HepG2 (cell line): ENCODE results near the gene TLE5. TPM values are rescaled to one million over a fixed set of nuclear protein-coding genes. Genes with fewer than 3 reads are reported as not detected.
A peak's percentile ranks its signal among the peaks of the same experiment; 100 is the strongest.

Experiments
- BCL6 ChIP-seq: IDR thresholded peaks from 2 replicates; pipeline ENCODE4 v1.6.1; 2016; ENCODE audit warnings: missing genetic modification reagents, missing compliant biosample characterization
- HDAC2 ChIP-seq: sonication (generic); formaldehyde crosslinking; IDR thresholded peaks from 2 replicates; pipeline ENCODE4 v1.4.0; 2020; ENCODE audit warnings: missing genetic modification reagents
- MTA1 ChIP-seq: sonication (generic); formaldehyde crosslinking; IDR thresholded peaks from 2 replicates; pipeline ENCODE4 v1.4.0; 2020; ENCODE audit warnings: missing genetic modification reagents, mild to moderate bottlenecking, borderline replicate concordance
- NONO ChIP-seq, 2 experiments: fragments of 450-650 bp in 1 of 2; sonication (generic) in 1 of 2; formaldehyde crosslinking in 1 of 2; IDR thresholded peaks in 1 of 2; conservative IDR thresholded peaks in 1 of 2; 2 replicates each; pipeline versions ENCODE4 v1.6.1 to v1.8.0; 2017 to 2022; ENCODE audit warnings: mild to moderate bottlenecking in 1 of 2, missing genetic modification reagents in 1 of 2, moderate library complexity in 1 of 2
- PHF8 ChIP-seq: sonication (generic); formaldehyde crosslinking; IDR thresholded peaks from 2 replicates; pipeline ENCODE4 v1.5.0; 2020; ENCODE audit warnings: missing genetic modification reagents
- SAP130 ChIP-seq: IDR thresholded peaks from 2 replicates; pipeline ENCODE4 v1.6.1; 2016; ENCODE audit warnings: low read depth
- SOX6 ChIP-seq, 2 experiments: fragments of 450-650 bp in 1 of 2; sonication (generic) in 1 of 2; formaldehyde crosslinking in 1 of 2; IDR thresholded peaks; 2 replicates each; pipeline versions ENCODE4 v1.4.0 to v1.6.1; 2017 to 2020; ENCODE audit warnings: antibody characterized with exemption in 1 of 2, mild to moderate bottlenecking in 1 of 2, missing genetic modification reagents in 1 of 2
- TARDBP ChIP-seq: sonication (generic); formaldehyde crosslinking; IDR thresholded peaks from 2 replicates; pipeline ENCODE4 v1.8.0; 2022; ENCODE audit warnings: mild to moderate bottlenecking, missing genetic modification reagents
- TEAD3 ChIP-seq: optimal IDR thresholded peaks from 2 replicates; pipeline ENCODE3; 2016; ENCODE audit warnings: borderline replicate concordance
- ZNF292 ChIP-seq: sonication (generic); formaldehyde crosslinking; IDR thresholded peaks from 2 replicates; pipeline ENCODE4 v1.8.1; 2022; ENCODE audit warnings: mild to moderate bottlenecking, low read depth, missing genetic modification reagents, borderline replicate concordance
- polyA plus RNA-seq, 8 experiments: library from polyadenylated mRNA; depleted of rRNA in 3 of 8; stranded (reverse) in 7 of 8; unstranded in 1 of 8; fragments of >200 nt; fragmentation: Illumina TruSeq in 4 of 8; extraction: Trizol in 4 of 8; gene quantifications; 2 replicates each; pipeline versions ENCODE4 v1.2.1 to v1.2.3, GENCODE V29; 2011 to 2016; ENCODE audit warnings: low read depth in 4 of 8, missing spikeins in 1 of 8, mixed read lengths in 1 of 8; ENCODE audit not compliant: insufficient read depth in 1 of 8
- total RNA-seq, 5 experiments: library from RNA; depleted of rRNA; stranded (reverse); fragments of >200 nt; fragmentation: Illumina TruSeq; extraction: Trizol; gene quantifications; 2 replicates each; pipeline ENCODE4 v1.2.3, GENCODE V29; 2016; ENCODE audit warnings: low read depth in 1 of 5
- TF ChIP-seq, protein P1 (sequence below): sonication (generic); formaldehyde crosslinking; IDR thresholded peaks from 2 replicates; pipeline ENCODE4 v1.4.0; 2020; ENCODE audit warnings: low read depth, missing genetic modification reagents
- TF ChIP-seq, protein P2 (sequence below): sonication (generic); formaldehyde crosslinking; IDR thresholded peaks from 2 replicates; pipeline ENCODE4 v1.5.1; 2020; ENCODE audit warnings: mild to moderate bottlenecking, missing genetic modification reagents, moderate library complexity
- TF ChIP-seq, protein P3 (sequence below): sonication (generic); formaldehyde crosslinking; IDR thresholded peaks from 2 replicates; pipeline ENCODE4 v1.9.0; 2022; ENCODE audit warnings: missing genetic modification reagents, mild to moderate bottlenecking, borderline replicate concordance
- TF ChIP-seq, protein P4 (sequence below): sonication (generic); formaldehyde crosslinking; IDR thresholded peaks from 2 replicates; pipeline ENCODE4 v1.9.0; 2022; ENCODE audit warnings: low read depth, missing genetic modification reagents

TLE5 gene
- total and polyA plus RNA-seq, 2 of the 13 experiments (the other 11 are each of a cell fraction or from before 2014, with no cell fraction given): 62.8 to 189 TPM

DNA sequence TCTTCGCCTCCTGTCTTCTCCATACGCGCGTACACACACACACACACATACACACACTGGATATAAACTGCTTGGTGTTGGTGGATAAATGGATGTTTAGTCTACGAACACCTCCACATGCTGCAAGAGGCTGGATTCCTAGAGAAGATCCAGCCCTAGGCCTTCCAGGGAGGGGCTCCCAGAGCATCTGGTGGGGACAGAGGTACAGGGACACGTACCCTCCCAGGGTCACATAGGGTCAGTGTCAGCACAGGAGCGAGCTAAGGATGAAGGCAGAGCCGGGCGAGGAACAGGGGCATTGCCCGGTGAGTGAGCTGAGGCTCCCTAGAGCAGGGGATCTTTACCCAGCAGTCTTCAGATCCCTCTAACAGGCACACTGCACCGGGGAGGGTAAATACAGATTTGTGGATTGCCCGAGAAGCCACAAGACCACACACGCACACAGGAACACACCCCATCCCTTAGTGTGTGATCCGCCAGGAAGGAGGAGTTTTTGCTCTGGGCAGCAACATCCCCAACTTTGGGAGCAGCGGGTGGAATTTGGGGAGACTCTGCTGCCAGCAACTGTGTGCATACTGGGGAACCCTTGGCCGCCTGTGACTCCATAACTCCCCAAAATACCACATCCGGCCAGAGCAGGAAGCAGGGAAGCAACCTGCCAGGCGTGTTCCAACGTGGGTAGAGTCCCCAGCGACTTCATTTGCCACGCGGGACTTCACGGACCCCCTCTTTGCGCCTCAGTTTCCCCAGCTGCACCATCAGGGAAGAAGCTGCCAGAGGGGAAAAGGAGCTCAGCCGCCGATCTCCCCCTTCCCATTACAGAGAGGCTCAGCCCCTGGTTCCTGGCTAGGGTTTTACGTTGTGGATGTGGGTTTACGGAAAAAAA is 27.4 kb downstream of the TLE5 start (continued):
- TF ChIP-seq, protein P1, sequence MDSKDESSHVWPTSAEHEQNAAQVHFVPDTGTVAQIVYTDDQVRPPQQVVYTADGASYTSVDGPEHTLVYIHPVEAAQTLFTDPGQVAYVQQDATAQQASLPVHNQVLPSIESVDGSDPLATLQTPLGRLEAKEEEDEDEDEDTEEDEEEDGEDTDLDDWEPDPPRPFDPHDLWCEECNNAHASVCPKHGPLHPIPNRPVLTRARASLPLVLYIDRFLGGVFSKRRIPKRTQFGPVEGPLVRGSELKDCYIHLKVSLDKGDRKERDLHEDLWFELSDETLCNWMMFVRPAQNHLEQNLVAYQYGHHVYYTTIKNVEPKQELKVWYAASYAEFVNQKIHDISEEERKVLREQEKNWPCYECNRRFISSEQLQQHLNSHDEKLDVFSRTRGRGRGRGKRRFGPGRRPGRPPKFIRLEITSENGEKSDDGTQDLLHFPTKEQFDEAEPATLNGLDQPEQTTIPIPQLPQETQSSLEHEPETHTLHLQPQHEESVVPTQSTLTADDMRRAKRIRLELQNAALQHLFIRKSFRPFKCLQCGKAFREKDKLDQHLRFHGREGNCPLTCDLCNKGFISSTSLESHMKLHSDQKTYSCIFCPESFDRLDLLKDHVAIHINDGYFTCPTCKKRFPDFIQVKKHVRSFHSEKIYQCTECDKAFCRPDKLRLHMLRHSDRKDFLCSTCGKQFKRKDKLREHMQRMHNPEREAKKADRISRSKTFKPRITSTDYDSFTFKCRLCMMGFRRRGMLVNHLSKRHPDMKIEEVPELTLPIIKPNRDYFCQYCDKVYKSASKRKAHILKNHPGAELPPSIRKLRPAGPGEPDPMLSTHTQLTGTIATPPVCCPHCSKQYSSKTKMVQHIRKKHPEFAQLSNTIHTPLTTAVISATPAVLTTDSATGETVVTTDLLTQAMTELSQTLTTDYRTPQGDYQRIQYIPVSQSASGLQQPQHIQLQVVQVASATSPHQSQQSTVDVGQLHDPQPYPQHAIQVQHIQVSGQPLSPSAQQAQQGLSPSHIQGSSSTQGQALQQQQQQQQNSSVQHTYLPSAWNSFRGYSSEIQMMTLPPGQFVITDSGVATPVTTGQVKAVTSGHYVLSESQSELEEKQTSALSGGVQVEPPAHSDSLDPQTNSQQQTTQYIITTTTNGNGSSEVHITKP (CRISPR knock-in tag): no peak
- TF ChIP-seq PHF8: no peak
- peak; percentile 43; the same call in 1 of the 2 replicates for TF ChIP-seq TARDBP
- TF ChIP-seq ZNF292 (CRISPR knock-in tag): peak; percentile 16; the same call in 1 of the 2 replicates
- peak; percentile 69 for TF ChIP-seq BCL6 (CRISPR knock-in tag)
- no peak for TF ChIP-seq NONO (IDR thresholded peaks at IDR 0.05)
- TF ChIP-seq NONO (CRISPR knock-in tag; conservative IDR thresholded peaks at IDR 0.05): 0 out of 2 replicates have a peak, but pooled peaks have one; percentile 13
- TF ChIP-seq, protein P2, sequence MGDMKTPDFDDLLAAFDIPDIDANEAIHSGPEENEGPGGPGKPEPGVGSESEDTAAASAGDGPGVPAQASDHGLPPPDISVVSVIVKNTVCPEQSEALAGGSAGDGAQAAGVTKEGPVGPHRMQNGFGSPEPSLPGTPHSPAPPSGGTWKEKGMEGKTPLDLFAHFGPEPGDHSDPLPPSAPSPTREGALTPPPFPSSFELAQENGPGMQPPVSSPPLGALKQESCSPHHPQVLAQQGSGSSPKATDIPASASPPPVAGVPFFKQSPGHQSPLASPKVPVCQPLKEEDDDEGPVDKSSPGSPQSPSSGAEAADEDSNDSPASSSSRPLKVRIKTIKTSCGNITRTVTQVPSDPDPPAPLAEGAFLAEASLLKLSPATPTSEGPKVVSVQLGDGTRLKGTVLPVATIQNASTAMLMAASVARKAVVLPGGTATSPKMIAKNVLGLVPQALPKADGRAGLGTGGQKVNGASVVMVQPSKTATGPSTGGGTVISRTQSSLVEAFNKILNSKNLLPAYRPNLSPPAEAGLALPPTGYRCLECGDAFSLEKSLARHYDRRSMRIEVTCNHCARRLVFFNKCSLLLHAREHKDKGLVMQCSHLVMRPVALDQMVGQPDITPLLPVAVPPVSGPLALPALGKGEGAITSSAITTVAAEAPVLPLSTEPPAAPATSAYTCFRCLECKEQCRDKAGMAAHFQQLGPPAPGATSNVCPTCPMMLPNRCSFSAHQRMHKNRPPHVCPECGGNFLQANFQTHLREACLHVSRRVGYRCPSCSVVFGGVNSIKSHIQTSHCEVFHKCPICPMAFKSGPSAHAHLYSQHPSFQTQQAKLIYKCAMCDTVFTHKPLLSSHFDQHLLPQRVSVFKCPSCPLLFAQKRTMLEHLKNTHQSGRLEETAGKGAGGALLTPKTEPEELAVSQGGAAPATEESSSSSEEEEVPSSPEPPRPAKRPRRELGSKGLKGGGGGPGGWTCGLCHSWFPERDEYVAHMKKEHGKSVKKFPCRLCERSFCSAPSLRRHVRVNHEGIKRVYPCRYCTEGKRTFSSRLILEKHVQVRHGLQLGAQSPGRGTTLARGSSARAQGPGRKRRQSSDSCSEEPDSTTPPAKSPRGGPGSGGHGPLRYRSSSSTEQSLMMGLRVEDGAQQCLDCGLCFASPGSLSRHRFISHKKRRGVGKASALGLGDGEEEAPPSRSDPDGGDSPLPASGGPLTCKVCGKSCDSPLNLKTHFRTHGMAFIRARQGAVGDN (CRISPR knock-in tag): peak; percentile 63; the same call in 1 of the 2 replicates
- 0 out of 2 replicates have a peak, but pooled peaks have one; percentile 20 for TF ChIP-seq MTA1
- no peak for TF ChIP-seq SOX6 (IDR thresholded peaks at IDR 0.05)
- TF ChIP-seq SOX6 (CRISPR knock-in tag; IDR thresholded peaks at IDR 0.05): peak; percentile 20; the same call in 1 of the 2 replicates
- TF ChIP-seq, protein P3, sequence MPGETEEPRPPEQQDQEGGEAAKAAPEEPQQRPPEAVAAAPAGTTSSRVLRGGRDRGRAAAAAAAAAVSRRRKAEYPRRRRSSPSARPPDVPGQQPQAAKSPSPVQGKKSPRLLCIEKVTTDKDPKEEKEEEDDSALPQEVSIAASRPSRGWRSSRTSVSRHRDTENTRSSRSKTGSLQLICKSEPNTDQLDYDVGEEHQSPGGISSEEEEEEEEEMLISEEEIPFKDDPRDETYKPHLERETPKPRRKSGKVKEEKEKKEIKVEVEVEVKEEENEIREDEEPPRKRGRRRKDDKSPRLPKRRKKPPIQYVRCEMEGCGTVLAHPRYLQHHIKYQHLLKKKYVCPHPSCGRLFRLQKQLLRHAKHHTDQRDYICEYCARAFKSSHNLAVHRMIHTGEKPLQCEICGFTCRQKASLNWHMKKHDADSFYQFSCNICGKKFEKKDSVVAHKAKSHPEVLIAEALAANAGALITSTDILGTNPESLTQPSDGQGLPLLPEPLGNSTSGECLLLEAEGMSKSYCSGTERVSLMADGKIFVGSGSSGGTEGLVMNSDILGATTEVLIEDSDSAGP (CRISPR knock-in tag): 0 out of 2 replicates have a peak, but pooled peaks have one; percentile 1
- no peak for TF ChIP-seq SAP130
- peak; percentile 22; the same call in 1 of the 2 replicates for TF ChIP-seq HDAC2 (CRISPR knock-in tag)
- TF ChIP-seq, protein P4, sequence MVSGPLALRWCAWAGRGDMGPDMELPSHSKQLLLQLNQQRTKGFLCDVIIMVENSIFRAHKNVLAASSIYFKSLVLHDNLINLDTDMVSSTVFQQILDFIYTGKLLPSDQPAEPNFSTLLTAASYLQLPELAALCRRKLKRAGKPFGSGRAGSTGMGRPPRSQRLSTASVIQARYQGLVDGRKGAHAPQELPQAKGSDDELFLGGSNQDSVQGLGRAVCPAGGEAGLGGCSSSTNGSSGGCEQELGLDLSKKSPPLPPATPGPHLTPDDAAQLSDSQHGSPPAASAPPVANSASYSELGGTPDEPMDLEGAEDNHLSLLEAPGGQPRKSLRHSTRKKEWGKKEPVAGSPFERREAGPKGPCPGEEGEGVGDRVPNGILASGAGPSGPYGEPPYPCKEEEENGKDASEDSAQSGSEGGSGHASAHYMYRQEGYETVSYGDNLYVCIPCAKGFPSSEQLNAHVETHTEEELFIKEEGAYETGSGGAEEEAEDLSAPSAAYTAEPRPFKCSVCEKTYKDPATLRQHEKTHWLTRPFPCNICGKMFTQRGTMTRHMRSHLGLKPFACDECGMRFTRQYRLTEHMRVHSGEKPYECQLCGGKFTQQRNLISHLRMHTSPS: no peak
- peak; percentile 5 for TF ChIP-seq TEAD3 (CRISPR knock-in tag)
